Lower leg skin (tissue), 3 donors: ENCODE measurements around the gene RIMKLB.
"Not testable (repeated sequence)": the region's sequence is repeated elsewhere in the genome, so short reads cannot be mapped to it uniquely, and the experiment has no call there.

ENCODE experiments used
- POLR2A ChIP-seq, 2 donors: fragments of 450-650 bp; IDR thresholded peaks; one replicate each; pipeline ENCODE4 v1.6.1; 2016 to 2017; ENCODE audit warnings: antibody characterized with exemption in 2 of 2, mild to moderate bottlenecking in 1 of 2, moderate library complexity in 1 of 2
- TF ChIP-seq, protein P1 (sequence below), 3 donors: fragments of 450-650 bp; IDR thresholded peaks; one replicate each; pipeline ENCODE4 v1.5.1; 2016; ENCODE audit warnings: antibody characterized with exemption in 3 of 3, mild to moderate bottlenecking in 3 of 3, moderate library complexity in 2 of 3

DNA sequence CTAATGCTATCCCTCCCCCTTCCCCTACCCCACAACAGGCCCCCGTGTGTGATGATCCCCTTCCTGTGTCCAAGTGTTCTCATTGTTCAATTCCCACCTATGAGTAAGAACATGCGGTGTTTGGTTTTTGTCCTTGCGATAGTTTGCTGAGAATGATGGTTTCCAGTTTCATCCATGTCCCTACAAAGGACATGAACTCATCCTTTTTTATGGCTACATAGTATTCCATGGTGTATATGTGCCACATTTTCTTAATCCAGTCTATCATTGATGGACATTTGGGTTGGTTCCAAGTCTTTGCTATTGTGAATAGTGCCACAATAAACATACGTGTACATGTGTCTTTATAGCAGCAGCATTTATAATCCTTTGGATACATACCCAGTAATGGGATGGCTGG, 62.3 kb downstream of the RIMKLB start:
- TF ChIP-seq POLR2A (IDR thresholded peaks at IDR 0.05): not testable (repeated sequence)
- TF ChIP-seq, protein P1, sequence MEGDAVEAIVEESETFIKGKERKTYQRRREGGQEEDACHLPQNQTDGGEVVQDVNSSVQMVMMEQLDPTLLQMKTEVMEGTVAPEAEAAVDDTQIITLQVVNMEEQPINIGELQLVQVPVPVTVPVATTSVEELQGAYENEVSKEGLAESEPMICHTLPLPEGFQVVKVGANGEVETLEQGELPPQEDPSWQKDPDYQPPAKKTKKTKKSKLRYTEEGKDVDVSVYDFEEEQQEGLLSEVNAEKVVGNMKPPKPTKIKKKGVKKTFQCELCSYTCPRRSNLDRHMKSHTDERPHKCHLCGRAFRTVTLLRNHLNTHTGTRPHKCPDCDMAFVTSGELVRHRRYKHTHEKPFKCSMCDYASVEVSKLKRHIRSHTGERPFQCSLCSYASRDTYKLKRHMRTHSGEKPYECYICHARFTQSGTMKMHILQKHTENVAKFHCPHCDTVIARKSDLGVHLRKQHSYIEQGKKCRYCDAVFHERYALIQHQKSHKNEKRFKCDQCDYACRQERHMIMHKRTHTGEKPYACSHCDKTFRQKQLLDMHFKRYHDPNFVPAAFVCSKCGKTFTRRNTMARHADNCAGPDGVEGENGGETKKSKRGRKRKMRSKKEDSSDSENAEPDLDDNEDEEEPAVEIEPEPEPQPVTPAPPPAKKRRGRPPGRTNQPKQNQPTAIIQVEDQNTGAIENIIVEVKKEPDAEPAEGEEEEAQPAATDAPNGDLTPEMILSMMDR (IDR thresholded peaks at IDR 0.05): not testable (repeated sequence)
